Pancreas (tissue), 10 donors: ENCODE data around the gene MTHFD1L. TPM values are rescaled to one million over a fixed set of nuclear protein-coding genes. Genes with fewer than 3 reads are reported as not detected.

Experiments
- ATAC-seq, 4 donors: fragments of 200-7000 bp; cut with Tn5 transposase; one replicate each; pipeline versions ENCODE4 v1.8.0 to v1.9.1; 2020; ENCODE audit warnings: mild to moderate bottlenecking in 4 of 4, moderate library complexity in 4 of 4
- DNase-seq, 6 donors: peaks; one replicate each; pipeline ENCODE4 v3.0.0-alpha.2; 2020
- FAIRE-seq: peaks from 2 replicates; lab custom pipeline; 2012; peaks lifted over from hg19 to GRCh38; lab: Jason Lieb, UNC
- H3K27ac ChIP-seq, 4 donors: fragments of 200-600 bp; sonication (generic); 1 replicate in 3 of 4; 2 replicates in 1 of 4; pipeline versions ENCODE4 v1.5.0 to v1.8.0; 2020
- H3K27me3 ChIP-seq, 4 donors: fragments of 200-600 bp; one replicate each; pipeline ENCODE4 v1.8.0; 2021
- H3K36me3 ChIP-seq, 3 donors: fragments of 200-600 bp; sonication (generic) in 1 of 3; one replicate each; pipeline versions ENCODE4 v1.5.0 to v1.8.0; 2020 to 2021
- H3K4me1 ChIP-seq, 3 donors: fragments of 200-600 bp; one replicate each; pipeline ENCODE4 v1.8.0; 2021
- H3K4me3 ChIP-seq, 4 donors: fragments of 200-600 bp; sonication (generic) in 2 of 4; one replicate each; pipeline versions ENCODE4 v1.5.0 to v1.8.0; 2020 to 2021
- H3K9me3 ChIP-seq, 4 donors: fragments of 200-600 bp; one replicate each; pipeline ENCODE4 v1.8.0; 2021
- CTCF ChIP-seq, 4 donors: fragments of 200-600 bp; sonication (generic) in 3 of 4; IDR thresholded peaks; one replicate each; pipeline versions ENCODE4 v1.5.0 to v1.8.0; 2021; ENCODE audit warnings: antibody characterized with exemption in 4 of 4
- WGBS, 2 donors: extraction: QIAGEN DNeasy Blood & Tissue Kit; methylation state at CpG; one replicate each; pipeline ENCODE4 v1.1.7; 2013; 5-methylcytosine and 5-hydroxymethylcytosine counted together
- intact Hi-C, 3 donors: fragments of 100-400 bp; cut with DNase I; formaldehyde crosslinking; loops; one replicate each; pipeline versions ENCODE4 v1.11.1 to v1.14.2; 2022
- polyA plus RNA-seq, 2 donors: library from polyadenylated mRNA; stranded (reverse); fragments of 200-250 nt; gene quantifications; one replicate each; pipeline ENCODE4 v1.2.3, GENCODE V29; 2013
- total RNA-seq, 6 donors: library from RNA; stranded (reverse); fragmentation: NEBNext Ultra II Directional in 4 of 6; extraction: Animal tissue kit (Norgen Biotek cat#: 25700) in 4 of 6; gene quantifications; one replicate each; pipeline versions ENCODE4 v1.2.1 to v1.2.4, GENCODE V29; 2021 to 2023
- donor health status: healthy with polysubstance abuse.
- donor health status: DM: no; HTN: no; CAD: no; lungs with moderate emphysema.
- donor health status: DM: no; HTN: no; CAD: no.
- donor health status: control.
- donor health status: control.
- donor health status: Bipolar disorder and iron deficiency.
- donor health status: DM: yes; HTN: yes; CAD: no.
- donor health status: DM: no; HTN: no; CAD: no.
- donor health status: DM: no; HTN: no; CAD: no.
- donor health status: DM: yes; HTN: yes; CAD: no.

Gene MTHFD1L
- total and polyA plus RNA-seq, 8 donors, result 3.2 to 26.5 (median 9.0) TPM

GRCh38 chr6:151137542-151137941 is 272.0 kb downstream of the MTHFD1L start:
- no peak overlapping the region for H3K27ac ChIP-seq
- no peak for TF ChIP-seq CTCF (IDR thresholded peaks at IDR 0.05)
- H3K4me3 ChIP-seq, result no peak overlapping the region
- no peaks in the 10 kb centered on the region for H3K9me3 ChIP-seq
- peaks cover 0 to 13% (median 4%) of the 10 kb centered on the region in 3 donors for H3K4me1 ChIP-seq
- no peak for DNase-seq
- WGBS, 2 donors, result 88 to 89% methylated on average over 6 of the region's 6 CpGs
- FAIRE-seq, result no peak
- intact Hi-C loops, result no loop called here
- no peaks in the 10 kb centered on the region for H3K27me3 ChIP-seq
- ATAC-seq, result no peak
- no peaks in the 10 kb centered on the region for H3K36me3 ChIP-seq

GRCh38 chr6:151139524-151139923 is 274.0 kb downstream of the MTHFD1L start:
- Histone ChIP-seq H3K4me3 (no peak overlapping the region), H3K9me3 (no peaks in the 10 kb centered on the region), H3K36me3 (no peaks in the 10 kb centered on the region), H3K27me3 (no peaks in the 10 kb centered on the region), H3K27ac (no peak overlapping the region), H3K4me1 (peaks cover 0 to 13% (median 4%) of the 10 kb centered on the region in 3 donors)
- ATAC-seq, result no peak
- TF ChIP-seq CTCF (IDR thresholded peaks at IDR 0.05), result no peak
- 89 to 90% methylated on average over 11 of the region's 11 CpGs for WGBS, 2 donors
- no peak for DNase-seq
- no peak for FAIRE-seq
- intact Hi-C loops, result no loop called here

GRCh38 chr6:151140767-151141166 is 275.3 kb downstream of the MTHFD1L start:
- H3K27me3 ChIP-seq, result no peaks in the 10 kb centered on the region
- ATAC-seq (no peak), DNase-seq (no peak), FAIRE-seq (no peak)
- TF ChIP-seq CTCF (IDR thresholded peaks at IDR 0.05), result no peak
- no peaks in the 10 kb centered on the region for H3K9me3 ChIP-seq
- intact Hi-C loops, result no loop called here
- no peak overlapping the region for H3K27ac ChIP-seq
- peaks cover 0 to 13% (median 4%) of the 10 kb centered on the region in 3 donors for H3K4me1 ChIP-seq
- no peaks in the 10 kb centered on the region for H3K36me3 ChIP-seq
- 75 to 80% methylated on average over 3 of the region's 3 CpGs for WGBS, 2 donors
- H3K4me3 ChIP-seq, result no peak overlapping the region

- ATAC-seq, result peak in 2 of 4 donors; percentile 27 to 28
- 70 to 78% methylated on average over 5 of the region's 5 CpGs for WGBS, 2 donors
- H3K36me3 ChIP-seq, result no peaks in the 10 kb centered on the region
- no peak for DNase-seq
- H3K27me3 ChIP-seq, result no peaks in the 10 kb centered on the region
- H3K27ac ChIP-seq, result no peak overlapping the region
- intact Hi-C loops, result no loop called here
- no peak for TF ChIP-seq CTCF (IDR thresholded peaks at IDR 0.05)
- no peaks in the 10 kb centered on the region for H3K9me3 ChIP-seq
- no peak overlapping the region for H3K4me3 ChIP-seq
- H3K4me1 ChIP-seq, result peaks cover 0 to 4% (median 0%) of the 10 kb centered on the region in 3 donors
- no peak for FAIRE-seq
Observed at GRCh38 chr6:151141685-151142084, 276.2 kb downstream of the MTHFD1L start.

- Histone ChIP-seq H3K36me3 (no peaks in the 10 kb centered on the region), H3K9me3 (no peaks in the 10 kb centered on the region), H3K4me1 (no peaks in the 10 kb centered on the region), H3K27me3 (no peaks in the 10 kb centered on the region), H3K4me3 (no peak overlapping the region), H3K27ac (no peak overlapping the region)
- intact Hi-C loops, result no loop called here
- no peak for FAIRE-seq
- DNase-seq, result no peak
- 84 to 93% methylated on average over 5 of the region's 5 CpGs for WGBS, 2 donors
- ATAC-seq, result no peak
- TF ChIP-seq CTCF (IDR thresholded peaks at IDR 0.05), result no peak
Observed at GRCh38 chr6:151142676-151143075, 277.2 kb downstream of the MTHFD1L start.
